ENCODE data around the gene TFF2. TPM values are rescaled to one million over a fixed set of nuclear protein-coding genes. Genes with fewer than 3 reads are reported as not detected.

Gene TFF2
- total and polyA plus RNA-seq, 2 donors from 2014 or later = not detected

DNA sequence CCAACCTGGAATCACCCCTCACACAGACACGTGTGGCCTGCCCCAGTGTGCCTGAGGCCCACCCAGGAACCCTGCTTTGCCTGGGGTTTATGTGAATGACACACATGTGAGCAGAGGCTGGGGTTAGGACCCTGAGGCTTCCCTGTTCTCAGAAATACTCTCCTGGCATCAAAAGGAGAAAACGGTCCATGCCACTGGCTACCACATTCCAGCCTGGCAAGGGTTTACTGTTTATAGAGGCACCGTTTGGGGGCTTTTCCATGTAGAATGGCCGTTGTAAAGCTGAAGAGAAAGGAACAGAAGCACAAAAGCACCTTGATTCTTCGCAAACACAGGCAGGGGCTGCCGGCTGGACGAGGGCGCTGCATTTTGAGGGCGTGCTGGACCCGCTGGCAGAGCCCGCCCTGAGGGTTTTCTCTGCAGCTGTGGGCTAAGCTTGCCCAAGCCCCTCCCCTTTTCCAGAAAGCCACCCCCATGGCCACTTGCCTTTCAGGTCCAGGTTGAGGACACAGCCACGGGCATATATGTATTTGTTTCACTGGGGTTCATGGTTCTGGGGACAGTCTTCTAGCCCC is 48.6 kb downstream of the TFF2 start:
- intact Hi-C loops (cut with DNase I) = no loop called here
- FAIRE-seq (no peak), DNase-seq (peak in 4 of 5 donors; percentile 33 to 45 (median 35))
- Histone ChIP-seq H3K9ac (ENCODE audit: low read length in 3 of 3) (no peak overlapping the region), H3K4me3 (ENCODE audit: low read length in 3 of 3) (no peak overlapping the region), H3K9me3 (ENCODE audit: control insufficient read depth in 2 of 3, insufficient read depth in 1 of 3, low read length in 3 of 3) (no peaks in the 10 kb centered on the region), H3K36me3 (ENCODE audit: control insufficient read depth in 2 of 3, insufficient read depth in 3 of 3, low read length in 3 of 3) (no peaks in the 10 kb centered on the region), H3K27me3 (ENCODE audit: control insufficient read depth, insufficient read depth, low read length) (no peaks in the 10 kb centered on the region), H3K27ac (ENCODE audit: low read depth in 2 of 2, low read length in 2 of 2) (peak overlapping the region; percentile 16 to 76), H3K4me1 (ENCODE audit: control insufficient read depth in 2 of 3, insufficient read depth in 2 of 3, low read depth in 1 of 3, low read length in 3 of 3) (no peaks in the 10 kb centered on the region)
- TF ChIP-seq, protein P1, sequence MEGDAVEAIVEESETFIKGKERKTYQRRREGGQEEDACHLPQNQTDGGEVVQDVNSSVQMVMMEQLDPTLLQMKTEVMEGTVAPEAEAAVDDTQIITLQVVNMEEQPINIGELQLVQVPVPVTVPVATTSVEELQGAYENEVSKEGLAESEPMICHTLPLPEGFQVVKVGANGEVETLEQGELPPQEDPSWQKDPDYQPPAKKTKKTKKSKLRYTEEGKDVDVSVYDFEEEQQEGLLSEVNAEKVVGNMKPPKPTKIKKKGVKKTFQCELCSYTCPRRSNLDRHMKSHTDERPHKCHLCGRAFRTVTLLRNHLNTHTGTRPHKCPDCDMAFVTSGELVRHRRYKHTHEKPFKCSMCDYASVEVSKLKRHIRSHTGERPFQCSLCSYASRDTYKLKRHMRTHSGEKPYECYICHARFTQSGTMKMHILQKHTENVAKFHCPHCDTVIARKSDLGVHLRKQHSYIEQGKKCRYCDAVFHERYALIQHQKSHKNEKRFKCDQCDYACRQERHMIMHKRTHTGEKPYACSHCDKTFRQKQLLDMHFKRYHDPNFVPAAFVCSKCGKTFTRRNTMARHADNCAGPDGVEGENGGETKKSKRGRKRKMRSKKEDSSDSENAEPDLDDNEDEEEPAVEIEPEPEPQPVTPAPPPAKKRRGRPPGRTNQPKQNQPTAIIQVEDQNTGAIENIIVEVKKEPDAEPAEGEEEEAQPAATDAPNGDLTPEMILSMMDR (IDR thresholded peaks at IDR 0.05; ENCODE audit: borderline replicate concordance, extremely low read depth, insufficient read depth) = no peak

DNA sequence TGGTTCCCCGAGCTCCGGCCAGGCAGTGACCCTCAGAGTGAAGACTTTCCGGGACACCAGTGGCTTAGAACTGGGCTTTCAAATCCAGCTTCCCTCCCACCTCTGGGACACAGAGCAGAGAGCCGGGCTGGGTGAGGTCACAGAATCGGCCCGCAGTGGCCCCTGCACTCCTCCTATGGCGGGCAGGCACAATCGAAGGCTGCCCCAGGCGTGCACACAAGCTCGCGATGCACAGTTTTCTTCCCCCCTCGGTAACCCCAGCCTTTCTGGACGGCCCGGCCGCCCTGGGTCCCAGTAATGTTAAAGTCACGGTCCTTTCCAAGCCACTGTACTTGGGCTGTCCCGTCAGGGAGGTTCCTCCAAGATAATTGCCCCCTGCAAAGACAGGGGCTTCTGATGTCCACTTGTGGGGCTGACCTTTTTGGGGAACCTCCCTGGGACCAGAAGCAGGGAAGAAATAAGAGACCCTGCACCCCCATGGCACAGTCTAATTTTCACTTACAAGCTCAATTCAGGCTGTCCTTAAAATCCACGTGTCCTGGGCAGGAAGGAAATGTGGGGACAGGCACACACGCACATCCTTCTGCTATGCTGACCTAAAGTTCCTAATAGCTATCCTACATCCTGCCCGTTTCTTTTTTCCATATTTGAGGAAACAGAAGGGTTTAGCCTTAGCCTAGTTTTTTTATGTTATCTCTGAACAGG is 49.3 kb downstream of the TFF2 start:
- FAIRE-seq = no peak
- H3K9ac ChIP-seq (ENCODE audit: low read length in 3 of 3) = no peak overlapping the region
- peak in 2 of 5 donors; percentile 38 to 72 for DNase-seq
- H3K27me3 ChIP-seq (ENCODE audit: control insufficient read depth, insufficient read depth, low read length) = no peaks in the 10 kb centered on the region
- H3K4me3 ChIP-seq (ENCODE audit: low read length in 3 of 3) = no peak overlapping the region
- no peaks in the 10 kb centered on the region for H3K9me3 ChIP-seq (ENCODE audit: control insufficient read depth in 2 of 3, insufficient read depth in 1 of 3, low read length in 3 of 3)
- TF ChIP-seq, protein P1 (IDR thresholded peaks at IDR 0.05; ENCODE audit: borderline replicate concordance, extremely low read depth, insufficient read depth) = no peak
- no peaks in the 10 kb centered on the region for H3K4me1 ChIP-seq (ENCODE audit: control insufficient read depth in 2 of 3, insufficient read depth in 2 of 3, low read depth in 1 of 3, low read length in 3 of 3)
- peak overlapping the region in 1 of 2 donors; percentile 76 for H3K27ac ChIP-seq (ENCODE audit: low read depth in 2 of 2, low read length in 2 of 2)
- H3K36me3 ChIP-seq (ENCODE audit: control insufficient read depth in 2 of 3, insufficient read depth in 3 of 3, low read length in 3 of 3) = no peaks in the 10 kb centered on the region
- intact Hi-C loops (cut with DNase I) = no loop called here

DNA sequence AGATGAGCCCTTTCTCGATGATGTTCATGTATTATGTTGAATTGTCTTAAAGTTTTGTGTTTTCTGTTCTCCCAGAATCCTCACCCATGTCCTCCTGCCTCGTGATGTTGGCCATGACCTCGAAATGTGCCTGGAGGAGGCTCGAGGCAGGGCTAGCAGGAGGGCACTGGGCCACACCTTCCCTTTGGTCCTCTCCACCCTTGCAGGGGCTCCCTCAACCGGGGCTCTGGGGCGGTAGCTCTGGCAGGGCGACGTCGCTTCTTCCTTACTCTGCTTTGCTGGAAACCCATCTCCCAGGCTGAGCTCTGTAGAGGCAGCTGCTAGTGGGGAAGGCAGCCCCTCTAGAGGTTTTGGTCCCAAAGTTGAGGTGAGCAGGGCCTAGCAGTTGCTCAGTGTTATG is 49.8 kb downstream of the TFF2 start:
- TF ChIP-seq, protein P1 (IDR thresholded peaks at IDR 0.05; ENCODE audit: borderline replicate concordance, extremely low read depth, insufficient read depth) = no peak
- no peak for FAIRE-seq
- H3K36me3 ChIP-seq (ENCODE audit: control insufficient read depth in 2 of 3, insufficient read depth in 3 of 3, low read length in 3 of 3) = no peaks in the 10 kb centered on the region
- H3K9me3 ChIP-seq (ENCODE audit: control insufficient read depth in 2 of 3, insufficient read depth in 1 of 3, low read length in 3 of 3) = no peaks in the 10 kb centered on the region
- no peaks in the 10 kb centered on the region for H3K27me3 ChIP-seq (ENCODE audit: control insufficient read depth, insufficient read depth, low read length)
- no peaks in the 10 kb centered on the region for H3K4me1 ChIP-seq (ENCODE audit: control insufficient read depth in 2 of 3, insufficient read depth in 2 of 3, low read depth in 1 of 3, low read length in 3 of 3)
- H3K27ac ChIP-seq (ENCODE audit: low read depth in 2 of 2, low read length in 2 of 2) = no peak overlapping the region
- no peak overlapping the region for H3K4me3 ChIP-seq (ENCODE audit: low read length in 3 of 3)
- intact Hi-C loops (cut with DNase I) = no loop called here
- DNase-seq = peak in 1 of 5 donors; percentile 68
- no peak overlapping the region for H3K9ac ChIP-seq (ENCODE audit: low read length in 3 of 3)

All from kidney (tissue), 14 donors.